Naive B cell (primary cell): ENCODE results near the gene NDUFB3. TPM values are rescaled to one million over a fixed set of nuclear protein-coding genes. Genes with fewer than 3 reads are reported as not detected.
"Not testable (repeated sequence)": the region's sequence is repeated elsewhere in the genome, so short reads cannot be mapped to it uniquely, and the experiment has no call there.

Experiments used
- ATAC-seq, 2 donors: fragments of 150-1000 bp; cut with Tn5 transposase; 2 replicates each; pipeline ENCODE4 v1.10.0; 2021; ENCODE audit warnings: low read depth in 2 of 2, mild to moderate bottlenecking in 2 of 2, moderate library complexity in 2 of 2
- DNase-seq: peaks from one replicate; pipeline ENCODE4 v3.0.0; 2022
- H3K27ac Mint-ChIP-seq, 6 donors: one replicate each; pipeline ENCODE4 v1.8.0; 2020 to 2022; ENCODE audit warnings: mild to moderate bottlenecking in 6 of 6, mixed read lengths in 6 of 6, moderate library complexity in 5 of 6, inconsistent platforms in 2 of 6
- H3K27me3 Mint-ChIP-seq, 3 donors: one replicate each; pipeline ENCODE4 v1.8.0; 2021 to 2022; ENCODE audit warnings: mixed read lengths in 3 of 3, mild to moderate bottlenecking in 1 of 3
- H3K36me3 Mint-ChIP-seq, 2 donors: one replicate each; pipeline ENCODE4 v1.8.0; 2020 to 2022; ENCODE audit warnings: mixed read lengths in 2 of 2, inconsistent platforms in 1 of 2, mild to moderate bottlenecking in 1 of 2
- H3K4me1 Mint-ChIP-seq, 3 donors: one replicate each; pipeline ENCODE4 v1.8.0; 2020 to 2022; ENCODE audit warnings: mixed read lengths in 3 of 3, inconsistent platforms in 1 of 3, mild to moderate bottlenecking in 1 of 3, moderate library complexity in 1 of 3
- H3K4me3 Mint-ChIP-seq, 8 donors: one replicate each; pipeline ENCODE4 v1.8.0; 2020 to 2022; ENCODE audit warnings: mild to moderate bottlenecking in 8 of 8, mixed read lengths in 8 of 8, moderate library complexity in 8 of 8, inconsistent platforms in 2 of 8
- H3K9me3 Mint-ChIP-seq, 7 donors: one replicate each; pipeline ENCODE4 v1.8.0; 2020 to 2022; ENCODE audit warnings: mixed read lengths in 7 of 7, mild to moderate bottlenecking in 5 of 7, inconsistent platforms in 2 of 7, moderate library complexity in 1 of 7
- polyA plus RNA-seq, 6 donors: library from polyadenylated mRNA; unstranded; fragments of 300-500 nt; fragmentation: Illumina TruSeq; gene quantifications; one replicate each; pipeline ENCODE4 v1.2.3, GENCODE V29; 2021; ENCODE audit warnings: low read depth in 6 of 6

The NDUFB3 gene
- polyA plus RNA-seq, 6 donors from 2014 or later, result 196 to 279 (median 251) TPM

DNA sequence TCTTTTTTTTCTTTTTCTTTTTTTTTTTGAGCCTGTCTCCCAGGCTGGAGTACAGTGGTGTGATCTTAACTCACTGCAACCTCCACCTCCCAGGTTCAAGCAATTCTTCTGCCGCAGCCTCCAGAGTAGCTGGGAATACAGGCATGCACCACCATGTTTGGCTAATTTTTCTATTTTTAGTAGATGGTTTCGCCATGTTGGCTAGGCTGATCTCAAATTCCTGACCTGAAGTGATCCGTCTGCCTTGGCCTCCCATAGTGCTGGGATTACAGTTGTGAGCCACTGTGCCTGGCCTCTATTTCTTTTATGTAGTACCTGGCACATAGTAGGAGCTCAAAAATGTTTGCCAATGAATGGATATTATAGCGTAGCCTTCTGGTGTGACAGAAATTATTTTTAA, 37.4 kb downstream of the NDUFB3 start:
- H3K27ac Mint-ChIP-seq, result no peak overlapping the region
- H3K27me3 Mint-ChIP-seq, result no peaks in the 10 kb centered on the region
- peaks cover 8 to 14% (median 12%) of the 10 kb centered on the region in 3 donors for H3K4me1 Mint-ChIP-seq
- peaks cover 12 to 15% of the 10 kb centered on the region in 2 donors for H3K36me3 Mint-ChIP-seq
- H3K9me3 Mint-ChIP-seq, result no peaks in the 10 kb centered on the region
- no peak overlapping the region for H3K4me3 Mint-ChIP-seq
- DNase-seq, result no peak
- no peak for ATAC-seq

DNA sequence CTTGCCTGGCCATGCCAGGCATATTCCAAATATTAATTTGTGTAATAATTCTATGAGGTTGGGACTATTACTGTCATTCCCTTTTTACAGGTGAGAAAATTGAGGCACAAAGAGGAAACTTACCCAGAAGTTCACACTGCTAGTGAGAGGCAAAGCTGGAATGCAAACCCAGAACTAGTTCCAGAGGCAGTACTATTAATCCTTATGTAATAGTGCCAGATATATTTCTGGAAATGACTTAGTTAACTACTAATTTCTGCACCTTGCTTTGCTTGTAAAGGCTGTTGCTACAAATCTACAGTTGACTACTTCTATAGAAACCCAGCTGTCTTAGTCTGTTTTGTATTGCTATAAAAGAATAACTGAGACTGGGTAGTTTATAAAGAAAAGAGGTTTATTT, 38.8 kb downstream of the NDUFB3 start:
- Mint-ChIP-seq H3K4me3 (no peak overlapping the region), H3K36me3 (peaks cover 12 to 13% of the 10 kb centered on the region in 2 donors), H3K27me3 (no peaks in the 10 kb centered on the region), H3K4me1 (peaks cover 15 to 29% (median 18%) of the 10 kb centered on the region in 3 donors), H3K9me3 (no peaks in the 10 kb centered on the region), H3K27ac (no peak overlapping the region)
- ATAC-seq, result no peak
- no peak for DNase-seq

GRCh38 chr2:201111096-201111495, 39.3 kb downstream of the NDUFB3 start:
- DNase-seq (no peak), ATAC-seq (no peak)
- Mint-ChIP-seq H3K27ac (no peak overlapping the region), H3K36me3 (peaks cover 8% of the 10 kb centered on the region in 2 donors), H3K27me3 (no peaks in the 10 kb centered on the region), H3K4me1 (peaks cover 15 to 33% (median 20%) of the 10 kb centered on the region in 3 donors), H3K9me3 (no peaks in the 10 kb centered on the region), H3K4me3 (no peak overlapping the region)

DNA sequence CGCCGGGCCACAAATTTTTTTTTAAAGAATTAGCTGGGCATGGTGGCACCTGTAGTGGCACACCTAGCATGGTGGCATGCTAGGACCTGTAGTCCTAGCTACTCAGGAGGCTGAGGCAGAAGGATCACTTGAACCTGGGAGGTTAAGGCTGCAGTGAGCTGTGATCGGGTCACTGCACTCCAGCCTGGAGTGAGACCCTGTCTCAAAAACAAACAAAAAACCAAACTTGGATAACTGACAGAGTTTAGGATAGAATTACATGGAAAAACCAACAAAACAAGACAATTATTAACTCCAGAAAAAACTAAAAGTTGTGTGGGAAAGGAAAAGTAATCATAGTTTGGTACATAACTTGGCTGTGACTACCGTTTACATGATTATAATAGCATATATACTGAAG, 42.5 kb downstream of the NDUFB3 start:
- Mint-ChIP-seq H3K27me3 (no peaks in the 10 kb centered on the region), H3K27ac (peak overlapping the region in 5 of 6 donors; percentile 33 to 98 (median 69)), H3K36me3 (no peaks in the 10 kb centered on the region), H3K4me3 (peak overlapping the region; percentile 84 to 100 (median 99)), H3K9me3 (no peaks in the 10 kb centered on the region), H3K4me1 (peaks cover 33 to 60% (median 46%) of the 10 kb centered on the region in 3 donors)
- DNase-seq (no peak), ATAC-seq (no peak)

DNA sequence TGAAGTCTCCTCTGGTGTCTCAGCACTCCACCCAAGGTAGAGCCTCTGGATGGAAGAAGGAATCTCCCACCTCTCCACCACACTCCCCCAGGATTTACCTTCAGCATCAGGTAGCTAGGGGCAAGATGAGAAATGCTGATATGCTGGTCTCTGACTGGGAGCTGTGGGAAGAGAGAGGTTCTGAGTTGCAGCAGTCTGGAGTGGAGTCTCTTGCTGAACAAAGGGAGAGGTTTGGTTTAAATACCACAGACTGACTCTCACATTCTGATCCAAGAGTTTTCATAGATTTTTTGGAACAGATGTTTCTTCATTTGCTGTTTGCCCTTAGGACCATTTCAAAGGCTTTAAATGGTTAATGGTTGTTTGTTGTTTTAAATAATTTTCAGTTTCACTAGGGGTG, 43.0 kb downstream of the NDUFB3 start:
- peaks cover 35 to 65% (median 50%) of the 10 kb centered on the region in 3 donors for H3K4me1 Mint-ChIP-seq
- peak overlapping the region; percentile 33 to 99 (median 98) for H3K27ac Mint-ChIP-seq
- no peak for ATAC-seq
- H3K9me3 Mint-ChIP-seq, result no peaks in the 10 kb centered on the region
- no peaks in the 10 kb centered on the region for H3K36me3 Mint-ChIP-seq
- no peaks in the 10 kb centered on the region for H3K27me3 Mint-ChIP-seq
- no peak for DNase-seq
- peak overlapping the region; percentile 89 to 100 (median 99) for H3K4me3 Mint-ChIP-seq

DNA sequence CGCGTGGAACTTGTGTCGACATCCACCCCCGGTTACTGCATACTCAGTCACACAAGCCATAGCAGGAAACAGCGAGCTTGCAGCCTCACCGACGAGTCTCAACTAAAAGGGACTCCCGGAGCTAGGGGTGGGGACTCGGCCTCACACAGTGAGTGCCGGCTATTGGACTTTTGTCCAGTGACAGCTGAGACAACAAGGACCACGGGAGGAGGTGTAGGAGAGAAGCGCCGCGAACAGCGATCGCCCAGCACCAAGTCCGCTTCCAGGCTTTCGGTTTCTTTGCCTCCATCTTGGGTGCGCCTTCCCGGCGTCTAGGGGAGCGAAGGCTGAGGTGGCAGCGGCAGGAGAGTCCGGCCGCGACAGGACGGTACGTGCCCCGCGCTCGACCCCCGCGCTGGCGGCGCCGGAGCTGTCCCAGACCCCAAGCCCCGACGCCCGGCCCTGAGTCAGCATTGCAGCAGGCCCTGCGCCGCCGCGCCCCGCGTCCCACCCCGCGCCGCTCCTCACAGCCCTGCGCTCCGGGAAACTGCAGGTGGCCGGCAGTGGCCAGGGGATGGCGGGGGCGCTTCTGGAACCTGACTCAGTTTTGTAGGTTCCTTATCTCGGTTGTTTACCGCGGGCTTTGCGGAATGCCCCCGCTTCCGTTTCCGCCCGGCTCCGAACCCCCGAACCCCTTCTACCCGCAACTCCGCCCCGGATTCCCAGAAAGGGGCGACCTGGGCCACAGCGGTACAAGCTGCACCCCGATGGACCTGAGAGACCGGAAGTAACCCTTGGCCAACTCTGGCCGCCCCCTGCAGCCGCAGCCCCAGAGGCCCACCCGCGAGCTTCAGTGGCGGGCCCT, 44.5 kb downstream of the NDUFB3 start, which contains the start of gene CFLAR:
Gene CFLAR (plus strand): TSS at position 50 of the 844 bp plus-strand sequence. CDS start 13,702 bp downstream, outside the sequence.
- H3K9me3 Mint-ChIP-seq, result no peaks in the 10 kb centered on the region
- ATAC-seq (peak; percentile 31 to 37), DNase-seq (peak; percentile 73)
- no peaks in the 10 kb centered on the region for H3K36me3 Mint-ChIP-seq
- H3K27ac Mint-ChIP-seq, result peak within 1 kb of the TSS; percentile 98 to 100 (median 99)
- peaks cover 47 to 76% (median 64%) of the 10 kb centered on the region in 3 donors for H3K4me1 Mint-ChIP-seq
- no peaks in the 10 kb centered on the region for H3K27me3 Mint-ChIP-seq
- peak within 1 kb of the TSS; percentile 89 to 100 (median 99) for H3K4me3 Mint-ChIP-seq

DNA sequence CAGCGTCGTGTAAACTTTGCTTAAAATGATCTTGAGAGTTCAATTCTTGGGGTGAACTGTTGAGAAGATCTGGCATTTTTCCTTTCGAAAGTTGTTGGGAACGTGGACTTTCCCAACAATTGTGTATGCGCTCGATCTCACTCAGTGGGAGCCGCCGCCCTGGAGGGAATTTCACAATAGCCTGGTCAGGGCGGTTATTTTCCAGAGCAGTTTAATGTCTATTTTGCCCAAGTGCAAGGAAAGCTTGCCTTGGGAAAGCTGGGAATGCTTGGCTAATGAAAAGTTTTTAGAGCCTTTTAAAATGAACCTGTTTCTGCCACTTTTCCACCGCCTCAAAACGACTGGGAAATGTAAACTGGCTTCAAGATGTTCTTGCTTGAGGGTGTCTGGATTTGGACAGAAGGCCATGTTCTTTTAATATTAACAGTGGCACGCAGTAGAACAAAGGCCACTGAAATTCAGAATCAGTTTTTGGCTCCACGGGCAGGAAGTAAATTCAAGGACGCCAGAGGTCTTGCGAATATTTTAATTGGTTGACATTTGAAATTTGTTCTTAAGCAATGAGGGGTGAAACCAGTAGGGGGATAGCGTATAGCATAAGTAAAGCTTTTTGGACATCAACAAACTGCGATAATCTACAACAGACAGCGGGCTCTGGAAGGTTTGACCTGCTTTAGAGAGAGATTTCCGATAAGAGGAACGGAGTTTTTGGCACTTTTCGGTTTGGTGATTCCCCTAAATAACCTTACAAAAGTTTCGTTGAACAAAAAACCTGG, 45.3 kb downstream of the NDUFB3 start:
- ATAC-seq, result peak; percentile 24 to 31
- Mint-ChIP-seq H3K4me1 (peaks cover 46 to 81% (median 71%) of the 10 kb centered on the region in 3 donors), H3K27ac (peak overlapping the region; percentile 98 to 100 (median 99)), H3K9me3 (no peaks in the 10 kb centered on the region), H3K4me3 (peak overlapping the region; percentile 89 to 100 (median 99)), H3K27me3 (no peaks in the 10 kb centered on the region), H3K36me3 (no peaks in the 10 kb centered on the region)
- DNase-seq, result peak; percentile 67

DNA sequence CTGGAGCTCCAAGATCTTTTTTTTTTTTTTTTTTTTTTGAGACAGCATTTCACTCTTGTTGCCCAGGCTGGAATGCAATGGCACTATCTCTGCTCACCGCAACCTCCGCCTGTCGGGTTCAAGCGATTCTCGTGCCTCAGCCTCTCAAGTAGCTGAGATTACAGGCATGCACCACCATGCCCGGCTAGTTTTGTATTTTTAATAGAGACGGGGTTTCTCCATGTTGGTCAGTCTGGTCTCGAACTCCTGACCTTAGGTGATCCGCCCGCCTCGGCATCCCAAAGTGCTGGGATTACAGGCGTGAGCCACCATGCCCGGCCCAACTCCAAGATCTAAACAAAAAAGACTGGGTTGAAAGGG, 45.9 kb downstream of the NDUFB3 start:
- Mint-ChIP-seq H3K27ac (peak overlapping the region; percentile 98 to 100 (median 99)), H3K4me1 (peaks cover 49 to 85% (median 77%) of the 10 kb centered on the region in 3 donors), H3K4me3 (peak overlapping the region; percentile 89 to 100 (median 99))
- not testable (repeated sequence) for H3K9me3 Mint-ChIP-seq, H3K36me3 Mint-ChIP-seq, ATAC-seq, DNase-seq, H3K27me3 Mint-ChIP-seq

GRCh38 chr2:201118121-201118960, 46.5 kb downstream of the NDUFB3 start:
- Mint-ChIP-seq H3K27me3 (no peaks in the 10 kb centered on the region), H3K9me3 (no peaks in the 10 kb centered on the region), H3K4me3 (peak overlapping the region; percentile 89 to 100 (median 99)), H3K4me1 (peaks cover 48 to 89% (median 80%) of the 10 kb centered on the region in 3 donors), H3K27ac (peak overlapping the region; percentile 98 to 100 (median 99)), H3K36me3 (no peaks in the 10 kb centered on the region)
- ATAC-seq (peak; percentile 64 to 71), DNase-seq (peak; percentile 87)

DNA sequence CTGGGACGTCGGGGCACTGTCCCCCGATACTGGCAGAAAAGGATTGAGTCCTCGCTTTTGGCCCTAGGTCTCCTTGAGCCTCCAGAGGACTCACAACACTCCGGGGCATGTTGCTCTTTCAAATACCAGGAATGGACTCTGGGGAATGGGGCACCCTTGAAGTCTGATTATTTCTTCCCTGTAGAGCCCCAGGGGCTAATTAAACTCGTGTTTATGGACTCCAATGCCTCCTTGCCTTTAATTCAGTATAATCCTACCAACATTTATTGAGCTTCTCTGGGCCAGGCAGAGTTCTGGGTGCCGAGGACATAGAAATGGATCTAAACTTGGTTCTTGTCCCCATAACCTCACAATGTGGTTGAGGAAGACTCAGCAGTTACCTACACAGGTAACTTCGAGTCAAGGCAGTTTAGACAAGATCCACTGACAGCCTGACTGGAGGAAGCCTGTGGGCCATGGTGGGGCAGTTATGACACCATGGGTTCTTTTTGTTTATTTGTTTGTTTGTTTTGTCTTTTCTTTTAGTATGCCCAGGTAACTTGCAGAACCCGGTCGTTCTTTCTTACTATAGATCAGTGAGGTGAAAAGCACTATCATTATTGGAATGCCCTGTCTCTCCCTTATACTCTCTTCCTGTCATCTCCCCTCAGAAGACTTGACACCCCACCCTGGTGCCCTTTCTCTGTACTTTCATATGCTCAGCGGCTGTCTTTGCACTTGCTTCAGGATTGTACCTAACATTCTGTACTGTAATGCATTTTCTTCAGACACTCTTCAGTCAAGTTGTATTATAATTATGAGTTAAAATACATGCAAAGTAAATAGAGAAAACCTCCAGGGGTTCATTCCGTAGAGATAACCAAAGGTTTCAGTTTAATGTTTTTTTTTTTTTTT, 47.4 kb downstream of the NDUFB3 start:
- peak overlapping the region; percentile 98 to 100 (median 99) for H3K27ac Mint-ChIP-seq
- DNase-seq, result no peak
- no peaks in the 10 kb centered on the region for H3K27me3 Mint-ChIP-seq
- H3K36me3 Mint-ChIP-seq, result no peaks in the 10 kb centered on the region
- peak overlapping the region; percentile 89 to 100 (median 99) for H3K4me3 Mint-ChIP-seq
- ATAC-seq, result peak; percentile 2 to 3
- peaks cover 51 to 93% (median 81%) of the 10 kb centered on the region in 3 donors for H3K4me1 Mint-ChIP-seq
- H3K9me3 Mint-ChIP-seq, result no peaks in the 10 kb centered on the region

DNA sequence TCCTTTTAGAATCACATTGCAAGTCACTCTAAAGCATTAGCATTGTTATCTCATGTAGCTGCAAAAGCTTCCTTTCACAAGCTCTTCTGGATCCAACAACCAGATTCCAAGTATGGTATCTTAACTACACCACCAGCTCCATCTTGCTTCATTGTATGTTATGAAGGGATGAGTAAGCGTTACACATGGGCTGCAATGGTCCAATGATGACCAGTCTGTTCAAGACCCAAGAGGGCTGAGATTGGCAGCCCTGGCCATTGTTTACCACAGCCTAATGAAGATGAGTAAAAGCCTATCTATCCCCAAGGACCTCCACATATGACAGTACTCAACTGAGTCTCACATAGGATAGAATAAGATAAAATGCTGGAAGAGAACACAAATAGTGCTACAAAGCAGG, 50.5 kb downstream of the NDUFB3 start:
- DNase-seq (no peak), ATAC-seq (no peak)
- H3K4me3 Mint-ChIP-seq, result peak overlapping the region in 5 of 8 donors; percentile 10 to 89 (median 41)
- peaks cover 61 to 97% (median 90%) of the 10 kb centered on the region in 3 donors for H3K4me1 Mint-ChIP-seq
- H3K27me3 Mint-ChIP-seq, result no peaks in the 10 kb centered on the region
- H3K9me3 Mint-ChIP-seq, result no peaks in the 10 kb centered on the region
- no peaks in the 10 kb centered on the region for H3K36me3 Mint-ChIP-seq
- H3K27ac Mint-ChIP-seq, result peak overlapping the region in 5 of 6 donors; percentile 0 to 93 (median 60)
